Fibroblast of lung (primary cell): ENCODE data around the gene DNAH10. TPM values are rescaled to one million over a fixed set of nuclear protein-coding genes. Genes with fewer than 3 reads are reported as not detected.

Experiments
- DNase-seq, 2 donors: peaks; one replicate each; pipeline versions ENCODE4 v3.0.0 to v3.0.0-alpha.2; 2010; ENCODE audit warnings: low read depth in 2 of 2
- H2AFZ ChIP-seq: 2 replicates; pipeline ENCODE4 v1.5.1; 2012; ENCODE audit warnings: low read length, control low read depth, inconsistent platforms
- H3K27ac ChIP-seq: 2 replicates; pipeline ENCODE4 v1.5.1; 2011; ENCODE audit warnings: low read length, control low read depth; ENCODE audit not compliant: insufficient read depth
- H3K27me3 ChIP-seq: 2 replicates; pipeline ENCODE4 v1.5.1; 2011; ENCODE audit warnings: mild to moderate bottlenecking, low read length; ENCODE audit not compliant: control insufficient read depth, insufficient read depth
- H3K36me3 ChIP-seq: 2 replicates; pipeline ENCODE4 v1.5.1; 2011; ENCODE audit warnings: low read length; ENCODE audit not compliant: control insufficient read depth, insufficient read depth
- H3K4me1 ChIP-seq: 2 replicates; pipeline ENCODE4 v1.5.1; 2011; ENCODE audit warnings: low read length; ENCODE audit not compliant: control insufficient read depth, insufficient read depth; ENCODE audit errors: extremely low read depth
- H3K4me2 ChIP-seq: 2 replicates; pipeline ENCODE4 v1.5.1; 2011; ENCODE audit warnings: low read length, control low read depth; ENCODE audit not compliant: insufficient read depth; ENCODE audit errors: extremely low read depth
- H3K4me3 ChIP-seq, 4 experiments: fragments of 200-600 bp in 1 of 4; sonication (generic) in 1 of 4; replicated peaks in 1 of 4; 2 replicates each; pipeline ENCODE4 v1.5.1; 2011 to 2016; ENCODE audit warnings: low read length in 4 of 4, low read depth in 3 of 4, mild to moderate bottlenecking in 3 of 4, control low read depth in 2 of 4, inconsistent platforms in 1 of 4, mixed read lengths in 1 of 4; ENCODE audit not compliant: insufficient read depth in 1 of 4; ENCODE audit errors: control extremely low read depth in 1 of 4
- H3K79me2 ChIP-seq: 2 replicates; pipeline ENCODE4 v1.5.1; 2012; ENCODE audit warnings: mild to moderate bottlenecking, low read length, inconsistent platforms; ENCODE audit not compliant: control insufficient read depth, insufficient read depth
- H3K9ac ChIP-seq: 2 replicates; pipeline ENCODE4 v1.5.1; 2011; ENCODE audit warnings: mild to moderate bottlenecking, low read length, control low read depth; ENCODE audit not compliant: insufficient read depth
- H3K9me3 ChIP-seq: 2 replicates; pipeline ENCODE4 v1.5.1; 2012; ENCODE audit warnings: low read depth, low read length; ENCODE audit not compliant: control insufficient read depth, insufficient read depth
- H4K20me1 ChIP-seq: 2 replicates; pipeline ENCODE4 v1.5.1; 2011; ENCODE audit warnings: low read length; ENCODE audit not compliant: control insufficient read depth, insufficient read depth; ENCODE audit errors: extremely low read depth
- EZH2 ChIP-seq: IDR thresholded peaks from 2 replicates; pipeline ENCODE4 v1.5.1; 2012; ENCODE audit warnings: low read length, control low read depth, mild to moderate bottlenecking; ENCODE audit errors: missing control alignments
- polyA plus RNA-seq, 2 donors: library from polyadenylated mRNA; depleted of rRNA in 1 of 2; stranded (reverse) in 1 of 2; unstranded in 1 of 2; fragments of >200 nt; gene quantifications; 2 replicates each; pipeline ENCODE4 v1.2.1, GENCODE V29; 2011 to 2012; ENCODE audit warnings: missing spikeins in 1 of 2
- total RNA-seq: library from RNA; depleted of rRNA; stranded (reverse); fragments of >200 nt; gene quantifications from 2 replicates; pipeline ENCODE4 v1.2.1, GENCODE V29; 2014
- TF ChIP-seq, protein P1 (sequence below), 2 donors: IDR thresholded peaks in 1 of 2; conservative IDR thresholded peaks in 1 of 2; 1 replicate in 1 of 2; 2 replicates in 1 of 2; pipeline ENCODE4 v1.5.1; 2011 to 2012; ENCODE audit warnings: low read length in 2 of 2, control low read depth in 1 of 2, inconsistent platforms in 1 of 2, low read depth in 1 of 2, mild to moderate bottlenecking in 1 of 2

DNAH10 gene
- total and polyA plus RNA-seq, 2 donors (not counting 1 experiment from before 2014, with no cell fraction given), result 0.06 to 0.33 TPM

DNA sequence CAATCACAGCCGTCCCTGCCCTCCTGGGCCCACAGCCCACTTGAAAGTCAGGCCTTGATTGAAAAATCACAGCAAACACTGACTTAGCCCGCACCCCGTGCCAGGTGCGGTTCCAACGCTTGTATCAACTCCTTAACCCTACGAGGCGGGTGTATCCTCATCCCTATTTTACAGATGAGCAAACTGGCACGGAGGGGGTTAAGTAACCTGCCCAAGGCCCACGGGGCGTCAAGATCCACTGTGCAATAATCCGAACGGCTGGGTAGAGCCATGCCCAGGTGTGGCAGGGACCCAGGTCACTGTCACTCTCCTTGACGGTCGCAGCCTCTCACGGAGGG lies 583 bp downstream of the DNAH10 start:
- Histone ChIP-seq H3K27me3 (no peaks in the 10 kb centered on the region), H3K4me2 (no peak overlapping the region), H3K36me3 (no peaks in the 10 kb centered on the region), H3K4me1 (peaks cover 2% of the 10 kb centered on the region), H2AFZ (no peak overlapping the region), H3K9ac (no peak overlapping the region), H3K9me3 (no peaks in the 10 kb centered on the region), H3K79me2 (no peaks in the 10 kb centered on the region), H4K20me1 (no peaks in the 10 kb centered on the region), H3K4me3 (no peak overlapping the region), H3K27ac (no peak overlapping the region)
- DNase-seq, result no peak
- no peak for TF ChIP-seq EZH2
- TF ChIP-seq, protein P1, sequence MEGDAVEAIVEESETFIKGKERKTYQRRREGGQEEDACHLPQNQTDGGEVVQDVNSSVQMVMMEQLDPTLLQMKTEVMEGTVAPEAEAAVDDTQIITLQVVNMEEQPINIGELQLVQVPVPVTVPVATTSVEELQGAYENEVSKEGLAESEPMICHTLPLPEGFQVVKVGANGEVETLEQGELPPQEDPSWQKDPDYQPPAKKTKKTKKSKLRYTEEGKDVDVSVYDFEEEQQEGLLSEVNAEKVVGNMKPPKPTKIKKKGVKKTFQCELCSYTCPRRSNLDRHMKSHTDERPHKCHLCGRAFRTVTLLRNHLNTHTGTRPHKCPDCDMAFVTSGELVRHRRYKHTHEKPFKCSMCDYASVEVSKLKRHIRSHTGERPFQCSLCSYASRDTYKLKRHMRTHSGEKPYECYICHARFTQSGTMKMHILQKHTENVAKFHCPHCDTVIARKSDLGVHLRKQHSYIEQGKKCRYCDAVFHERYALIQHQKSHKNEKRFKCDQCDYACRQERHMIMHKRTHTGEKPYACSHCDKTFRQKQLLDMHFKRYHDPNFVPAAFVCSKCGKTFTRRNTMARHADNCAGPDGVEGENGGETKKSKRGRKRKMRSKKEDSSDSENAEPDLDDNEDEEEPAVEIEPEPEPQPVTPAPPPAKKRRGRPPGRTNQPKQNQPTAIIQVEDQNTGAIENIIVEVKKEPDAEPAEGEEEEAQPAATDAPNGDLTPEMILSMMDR (conservative IDR thresholded peaks at IDR 0.05 in 1 of 2, IDR thresholded peaks at IDR 0.05 in 1 of 2; ENCODE audit: low read depth in 1 of 2, low read length in 2 of 2), result no peak

DNA sequence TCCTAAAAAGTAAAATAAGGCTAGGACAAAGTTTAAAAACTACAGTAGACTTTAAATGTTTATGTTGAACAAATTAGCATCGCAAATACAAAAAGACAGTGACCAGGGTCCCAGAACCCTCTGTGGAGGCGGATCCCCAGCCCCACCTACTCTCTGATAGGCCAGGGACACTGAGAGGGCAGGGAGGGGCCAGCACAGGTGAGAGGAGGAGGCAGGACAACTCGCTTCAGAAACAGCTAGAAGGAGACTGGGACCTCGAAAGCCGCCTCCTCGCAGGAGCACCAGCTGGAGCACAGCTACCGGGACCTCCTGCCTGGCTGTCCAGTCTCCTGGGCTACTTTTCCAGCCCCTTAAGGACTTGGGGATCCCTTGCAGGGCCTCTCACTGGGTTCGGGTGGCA lies 992 bp downstream of the DNAH10 start:
- H3K27ac ChIP-seq, result no peak overlapping the region
- H3K79me2 ChIP-seq, result no peaks in the 10 kb centered on the region
- no peak overlapping the region for H2AFZ ChIP-seq
- H3K36me3 ChIP-seq, result no peaks in the 10 kb centered on the region
- no peak overlapping the region for H3K9ac ChIP-seq
- no peak overlapping the region for H3K4me3 ChIP-seq
- H3K4me1 ChIP-seq, result peaks cover 2% of the 10 kb centered on the region
- no peaks in the 10 kb centered on the region for H4K20me1 ChIP-seq
- H3K27me3 ChIP-seq, result no peaks in the 10 kb centered on the region
- DNase-seq, result no peak
- no peak for TF ChIP-seq EZH2
- TF ChIP-seq, protein P1 (conservative IDR thresholded peaks at IDR 0.05 in 1 of 2, IDR thresholded peaks at IDR 0.05 in 1 of 2; ENCODE audit: low read depth in 1 of 2, low read length in 2 of 2), result no peak
- H3K4me2 ChIP-seq, result no peak overlapping the region
- H3K9me3 ChIP-seq, result no peaks in the 10 kb centered on the region

GRCh38 chr12:123764109-123764508 lies 2.0 kb downstream of the DNAH10 start:
- no peak overlapping the region for H3K27ac ChIP-seq
- TF ChIP-seq, protein P1 (conservative IDR thresholded peaks at IDR 0.05 in 1 of 2, IDR thresholded peaks at IDR 0.05 in 1 of 2; ENCODE audit: low read depth in 1 of 2, low read length in 2 of 2), result no peak
- no peak for TF ChIP-seq EZH2
- H3K4me1 ChIP-seq, result peaks cover 2% of the 10 kb centered on the region
- H3K79me2 ChIP-seq, result no peaks in the 10 kb centered on the region
- H4K20me1 ChIP-seq, result no peaks in the 10 kb centered on the region
- no peak overlapping the region for H2AFZ ChIP-seq
- no peaks in the 10 kb centered on the region for H3K9me3 ChIP-seq
- no peak overlapping the region for H3K9ac ChIP-seq
- no peak overlapping the region for H3K4me2 ChIP-seq
- DNase-seq, result no peak
- H3K36me3 ChIP-seq, result no peaks in the 10 kb centered on the region
- no peaks in the 10 kb centered on the region for H3K27me3 ChIP-seq
- no peak overlapping the region for H3K4me3 ChIP-seq
